GM12878 (cell line): ENCODE measurements around the gene LMOD3. TPM values are rescaled to one million over a fixed set of nuclear protein-coding genes. Genes with fewer than 3 reads are reported as not detected.
A peak's percentile ranks its signal among the peaks of the same experiment; 100 is the strongest.

ENCODE experiments used
- ATAC-seq: fragments of 200-7000 bp; cut with Tn5 transposase; 3 replicates; pipeline ENCODE4 v1.9.1; 2020; ENCODE audit warnings: mild to moderate bottlenecking, moderate library complexity
- BruUV-seq: library from RNA; stranded (reverse); fragments of 400-500 nt; replicated peaks from 2 replicates; lab custom pipeline; 2021; lab: Mats Ljungman, UMichigan
- CTCF ChIA-PET: fragments of 300-600 bp; sonication (Branson Sonifier 250); formaldehyde crosslinking; extraction: SDS; loops from one replicate; lab custom pipeline; 2021; ENCODE audit warnings: inconsistent platforms; lab: Yijun Ruan, JAX
- POLR2A ChIA-PET: fragments of 350-600 bp; formaldehyde crosslinking; extraction: SDS; loops from one replicate; lab custom pipeline; 2021; ENCODE audit warnings: inconsistent platforms; lab: Charles Lee
- RAD21 ChIA-PET: fragments of 300-600 bp; sonication (Branson Sonifier 250); formaldehyde crosslinking; loops from one replicate; lab custom pipeline; 2023; ENCODE audit warnings: antibody characterized with exemption; ENCODE audit not compliant: unreplicated experiment; lab: Charles Lee
- SMC1A ChIA-PET: fragments of 300-600 bp; sonication (Branson Sonifier 250); formaldehyde crosslinking; loops from one replicate; lab custom pipeline; 2023; ENCODE audit not compliant: unreplicated experiment, uncharacterized antibody; lab: Charles Lee
- DNase-seq: peaks from one replicate; pipeline ENCODE4 v3.0.0-alpha.2; 2011; ENCODE audit warnings: low read depth, low spot score
- FAIRE-seq: peaks from 3 replicates; lab custom pipeline; 2011; peaks lifted over from hg19 to GRCh38; lab: Jason Lieb, UNC
- H2AFZ ChIP-seq: 2 replicates; pipeline ENCODE4 v1.6.0; 2011; ENCODE audit warnings: low read depth, low read length, control low read depth; ENCODE audit not compliant: control insufficient read depth
- H3K27ac ChIP-seq: 2 replicates; pipeline ENCODE4 v1.5.1; 2011; ENCODE audit warnings: control low read depth; ENCODE audit not compliant: control insufficient read depth, insufficient read depth
- H3K27me3 ChIP-seq, 2 experiments: replicated peaks in 1 of 2; 2 replicates each; pipeline versions ENCODE4 v1.6.0 to v1.6.1; 2011; ENCODE audit warnings: low read length in 1 of 2; ENCODE audit not compliant: control insufficient read depth in 2 of 2, insufficient read depth in 2 of 2
- H3K36me3 ChIP-seq, 2 experiments: 2 replicates each; pipeline ENCODE4 v1.5.1; 2011; ENCODE audit warnings: low read length in 1 of 2; ENCODE audit not compliant: control insufficient read depth in 2 of 2, insufficient read depth in 2 of 2
- H3K4me1 ChIP-seq: 2 replicates; pipeline ENCODE4 v1.6.1; 2011; ENCODE audit warnings: mild to moderate bottlenecking, low read length, moderate library complexity, mixed read lengths; ENCODE audit not compliant: control insufficient read depth, insufficient read depth
- H3K4me2 ChIP-seq: 2 replicates; pipeline ENCODE4 v1.6.0; 2011; ENCODE audit warnings: control low read depth; ENCODE audit not compliant: control insufficient read depth, insufficient read depth
- H3K4me3 ChIP-seq: fragments of 200-600 bp; sonication (generic); 2 replicates; pipeline ENCODE4 v1.5.1; 2016
- H3K79me2 ChIP-seq: 2 replicates; pipeline ENCODE4 v1.6.0; 2011; ENCODE audit warnings: low read length; ENCODE audit not compliant: control insufficient read depth, insufficient read depth
- H3K9ac ChIP-seq: 2 replicates; pipeline ENCODE4 v1.8.0; 2011; ENCODE audit warnings: low read length, control low read depth, mixed read lengths; ENCODE audit not compliant: control insufficient read depth, insufficient read depth
- H3K9me3 ChIP-seq: replicated peaks from 3 replicates; pipeline ENCODE4 v1.5.1; 2011; ENCODE audit warnings: mild to moderate bottlenecking, low read length; ENCODE audit not compliant: control insufficient read depth, insufficient read depth
- H4K20me1 ChIP-seq: 2 replicates; pipeline ENCODE4 v1.6.0; 2011; ENCODE audit not compliant: control insufficient read depth, insufficient read depth
- EZH2 ChIP-seq: IDR thresholded peaks from 2 replicates; pipeline ENCODE4 v1.6.1; 2012; ENCODE audit warnings: low read depth, mild to moderate bottlenecking, control low read depth, inconsistent platforms, low read length, borderline replicate concordance; ENCODE audit not compliant: control insufficient read depth
- IRF3 ChIP-seq: fragments of 450-650 bp; IDR thresholded peaks from 2 replicates; pipeline ENCODE4 v1.6.1; 2014; ENCODE audit warnings: mild to moderate bottlenecking
- NR2F1 ChIP-seq: fragments of 450-650 bp; conservative IDR thresholded peaks from 2 replicates; pipeline ENCODE4 v1.6.1; 2017; ENCODE audit warnings: mild to moderate bottlenecking
- PML ChIP-seq: IDR thresholded peaks from 2 replicates; pipeline ENCODE4 v1.6.1; 2012; ENCODE audit warnings: low read length, inconsistent platforms
- POLR2AphosphoS2 ChIP-seq: IDR thresholded peaks from 2 replicates; pipeline ENCODE4 v1.6.1; 2011; ENCODE audit warnings: low read depth, mild to moderate bottlenecking, low read length, improper control_type of control experiment, moderate library complexity
- RFX5 ChIP-seq: IDR thresholded peaks from 2 replicates; pipeline ENCODE4 v1.6.1; 2011; ENCODE audit warnings: low read depth, low read length, improper control_type of control experiment
- RUNX3 ChIP-seq: IDR thresholded peaks from 2 replicates; pipeline ENCODE4 v1.6.1; 2012; ENCODE audit warnings: low read length, inconsistent platforms
- SUPT20H ChIP-seq: IDR thresholded peaks from 2 replicates; pipeline ENCODE4 v1.6.1; 2011; ENCODE audit warnings: low read depth, mild to moderate bottlenecking, low read length, moderate library complexity, borderline replicate concordance; ENCODE audit not compliant: control insufficient read depth
- TBL1XR1 ChIP-seq: IDR thresholded peaks from 2 replicates; pipeline ENCODE4 v1.6.1; 2012; ENCODE audit warnings: low read depth, low read length, improper control_type of control experiment
- USF2 ChIP-seq: IDR thresholded peaks from 2 replicates; pipeline ENCODE4 v1.6.1; 2011; ENCODE audit warnings: low read depth, low read length, improper control_type of control experiment, borderline replicate concordance
- WGBS: methylation state at CpG from one replicate; pipeline ENCODE4 v1.1.6; 2016; ENCODE audit warnings: low lambda C conversion rate; ENCODE audit not compliant: insufficient replicate concordance, insufficient coverage; ENCODE audit errors: missing lambda C conversion rate; 5-methylcytosine and 5-hydroxymethylcytosine counted together
- in situ Hi-C: fragments of 300-500 bp; cut with MboI; formaldehyde crosslinking; loops from 9 replicates; pipeline ENCODE4 v1.14.3; 2018; ENCODE audit warnings: mixed read lengths
- intact Hi-C: fragments of 100-400 bp; cut with micrococcal nuclease; formaldehyde crosslinking; loops from one replicate; pipeline ENCODE4 v1.14.2; 2022; ENCODE audit not compliant: unreplicated experiment
- polyA plus RNA-seq, 11 experiments: library from polyadenylated mRNA; depleted of rRNA in 4 of 11; unstranded in 6 of 11; stranded (reverse) in 5 of 11; fragments of >200 nt; fragmentation: Nextera tagmentation in 4 of 11; fragmentation: Illumina TruSeq in 1 of 11; extraction: Ambion mirVana in 4 of 11; extraction: Trizol in 1 of 11; gene quantifications; 1 replicate in 1 of 11; 2 replicates in 10 of 11; pipeline versions ENCODE4 v1.2.1 to v1.2.3, GENCODE V29; 2011 to 2016; ENCODE audit warnings: inconsistent platforms in 2 of 11, missing spikeins in 2 of 11, low read depth in 1 of 11
- total RNA-seq, 4 experiments: library from RNA; depleted of rRNA in 3 of 4; stranded (reverse); fragments of >200 nt in 3 of 4; fragmentation: Illumina TruSeq in 1 of 4; extraction: Trizol in 1 of 4; gene quantifications; 2 replicates each; pipeline versions ENCODE4 v1.2.1 to v1.2.3, GENCODE V29; 2013 to 2021
- TF ChIP-seq, protein P1 (sequence below): fragments of 450-650 bp; formaldehyde crosslinking; IDR thresholded peaks from 2 replicates; pipeline ENCODE4 v1.4.0; 2022; ENCODE audit warnings: mild to moderate bottlenecking, moderate library complexity

LMOD3 gene
- total and polyA plus RNA-seq, 10 of the 15 experiments (the other 5 are each of a cell fraction or from before 2014, with no cell fraction given): 0.04 to 0.20 (median 0.09) TPM; not detected in 1

GRCh38 chr3:69160107-69160506 is 37.7 kb upstream of the LMOD3 start:
- ChIA-PET SMC1A (interaction anchor here (0.7 to 9.9 kb wide), 22 partner anchors 12 to 398 kb away, joined by 3 to 505 read pairs (median 21); partner anchors contain the start of gene LMOD3), POLR2A (no interaction called here), RAD21 (interaction anchor here (1.1 to 12.5 kb wide), 10 partner anchors 39 to 509 kb away, joined by 3 to 379 read pairs (median 31); partner anchors contain the start of gene LMOD3), CTCF (interaction anchor here (1.0 to 10.0 kb wide), 21 partner anchors 14 to 695 kb away, joined by 3 to 625 read pairs (median 15); partner anchors contain the start of gene LMOD3)
- Histone ChIP-seq H3K9me3 (no peaks in the 10 kb centered on the region), H3K79me2 (no peaks in the 10 kb centered on the region), H3K4me1 (no peaks in the 10 kb centered on the region), H4K20me1 (no peaks in the 10 kb centered on the region), H3K27me3 (no peaks in the 10 kb centered on the region), H2AFZ (no peak overlapping the region), H3K4me3 (no peak overlapping the region), H3K36me3 (no peaks in the 10 kb centered on the region), H3K9ac (no peak overlapping the region), H3K27ac (no peak overlapping the region)
- no peak for DNase-seq
- FAIRE-seq: no peak
- WGBS: 78% methylated on average over 2 of the region's 2 CpGs
- intact Hi-C loops: loop anchor here (2.0 to 5.0 kb wide), 2 partner anchors 162 to 511 kb away; no protein-coding TSS in a partner anchor
- in situ Hi-C loops: loop anchor here (5.0 to 25.0 kb wide), 3 partner anchors 147 to 777 kb away; no protein-coding TSS in a partner anchor
- BruUV-seq: no TSS peak
- TF ChIP-seq NR2F1 (0 out of 2 replicates have a peak, but pooled peaks have one; percentile 18), RUNX3 (no peak)
- TF ChIP-seq, all 136 proteins: peak for 1
- no peak overlapping the region for H3K4me2 ChIP-seq
- peak; percentile 25; the same call in 2 of the 3 replicates for ATAC-seq

DNA sequence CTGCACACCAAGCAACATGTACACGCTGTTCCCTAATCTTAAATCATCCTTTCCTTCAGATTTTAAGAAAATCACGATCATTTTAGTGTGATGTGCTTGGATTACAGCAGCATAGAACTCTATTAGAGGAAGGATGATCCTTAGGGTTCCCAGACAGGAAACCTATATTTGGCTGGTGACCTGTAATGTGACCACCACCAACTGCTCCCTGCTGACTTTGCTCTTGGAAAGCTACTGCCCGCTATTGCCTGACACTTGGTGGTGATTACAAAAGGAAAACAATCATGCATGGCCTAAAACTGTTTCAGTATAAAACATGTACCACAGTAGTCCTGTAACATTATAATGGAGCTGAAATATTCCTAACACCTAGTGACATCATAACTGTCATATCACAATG is 27.2 kb upstream of the LMOD3 start:
- RAD21 ChIA-PET: no interaction called here
- Histone ChIP-seq H3K27me3 (no peaks in the 10 kb centered on the region), H3K9ac (no peak overlapping the region), H3K79me2 (no peaks in the 10 kb centered on the region), H3K4me2 (no peak overlapping the region), H2AFZ (no peak overlapping the region), H3K27ac (no peak overlapping the region), H3K36me3 (no peaks in the 10 kb centered on the region), H3K4me1 (no peaks in the 10 kb centered on the region), H4K20me1 (no peaks in the 10 kb centered on the region), H3K9me3 (no peaks in the 10 kb centered on the region), H3K4me3 (no peak overlapping the region)
- POLR2A ChIA-PET: no interaction called here
- intact Hi-C loops (no loop called here), in situ Hi-C loops (no loop called here)
- SMC1A ChIA-PET: interaction anchor here (2.1 kb wide), 1 partner anchor 12 kb away, joined by 9 read pairs; no protein-coding TSS in a partner anchor
- no peak for FAIRE-seq
- BruUV-seq: no TSS peak
- 44% methylated on average over 3 of the region's 3 CpGs for WGBS
- CTCF ChIA-PET: interaction anchor here (1.1 to 1.8 kb wide), 3 partner anchors 12 to 278 kb away, joined by 3 to 6 read pairs (median 4); no protein-coding TSS in a partner anchor
- DNase-seq: no peak
- no peak for ATAC-seq
- TF ChIP-seq POLR2AphosphoS2 (no peak), USF2 (no peak), RFX5 (no peak), PML (no peak), IRF3 (no peak), TBL1XR1 (no peak), RUNX3 (no peak), EZH2 (no peak), SUPT20H (no peak)
- TF ChIP-seq, protein P1, sequence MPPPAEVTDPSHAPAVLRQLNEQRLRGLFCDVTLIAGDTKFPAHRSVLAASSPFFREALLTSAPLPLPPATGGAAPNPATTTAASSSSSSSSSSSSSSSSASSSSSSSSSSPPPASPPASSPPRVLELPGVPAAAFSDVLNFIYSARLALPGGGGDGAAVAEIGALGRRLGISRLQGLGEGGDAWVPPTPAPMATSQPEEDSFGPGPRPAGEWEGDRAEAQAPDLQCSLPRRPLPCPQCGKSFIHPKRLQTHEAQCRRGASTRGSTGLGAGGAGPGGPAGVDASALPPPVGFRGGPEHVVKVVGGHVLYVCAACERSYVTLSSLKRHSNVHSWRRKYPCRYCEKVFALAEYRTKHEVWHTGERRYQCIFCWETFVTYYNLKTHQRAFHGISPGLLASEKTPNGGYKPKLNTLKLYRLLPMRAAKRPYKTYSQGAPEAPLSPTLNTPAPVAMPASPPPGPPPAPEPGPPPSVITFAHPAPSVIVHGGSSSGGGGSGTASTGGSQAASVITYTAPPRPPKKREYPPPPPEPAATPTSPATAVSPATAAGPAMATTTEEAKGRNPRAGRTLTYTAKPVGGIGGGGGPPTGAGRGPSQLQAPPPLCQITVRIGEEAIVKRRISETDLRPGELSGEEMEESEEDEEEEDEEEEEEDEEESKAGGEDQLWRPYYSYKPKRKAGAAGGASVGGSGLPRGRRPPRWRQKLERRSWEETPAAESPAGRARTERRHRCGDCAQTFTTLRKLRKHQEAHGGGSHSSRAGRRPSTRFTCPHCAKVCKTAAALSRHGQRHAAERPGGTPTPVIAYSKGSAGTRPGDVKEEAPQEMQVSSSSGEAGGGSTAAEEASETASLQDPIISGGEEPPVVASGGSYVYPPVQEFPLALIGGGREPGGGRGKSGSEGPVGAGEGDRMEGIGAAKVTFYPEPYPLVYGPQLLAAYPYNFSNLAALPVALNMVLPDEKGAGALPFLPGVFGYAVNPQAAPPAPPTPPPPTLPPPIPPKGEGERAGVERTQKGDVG (CRISPR knock-in tag): no peak
